Measurements from ENCODE around the gene HOXB3. TPM values are rescaled to one million over a fixed set of nuclear protein-coding genes. Genes with fewer than 3 reads are reported as not detected.

The HOXB3 gene
- total RNA-seq, 1 donor from 2014 or later, result 2.5 TPM

DNA sequence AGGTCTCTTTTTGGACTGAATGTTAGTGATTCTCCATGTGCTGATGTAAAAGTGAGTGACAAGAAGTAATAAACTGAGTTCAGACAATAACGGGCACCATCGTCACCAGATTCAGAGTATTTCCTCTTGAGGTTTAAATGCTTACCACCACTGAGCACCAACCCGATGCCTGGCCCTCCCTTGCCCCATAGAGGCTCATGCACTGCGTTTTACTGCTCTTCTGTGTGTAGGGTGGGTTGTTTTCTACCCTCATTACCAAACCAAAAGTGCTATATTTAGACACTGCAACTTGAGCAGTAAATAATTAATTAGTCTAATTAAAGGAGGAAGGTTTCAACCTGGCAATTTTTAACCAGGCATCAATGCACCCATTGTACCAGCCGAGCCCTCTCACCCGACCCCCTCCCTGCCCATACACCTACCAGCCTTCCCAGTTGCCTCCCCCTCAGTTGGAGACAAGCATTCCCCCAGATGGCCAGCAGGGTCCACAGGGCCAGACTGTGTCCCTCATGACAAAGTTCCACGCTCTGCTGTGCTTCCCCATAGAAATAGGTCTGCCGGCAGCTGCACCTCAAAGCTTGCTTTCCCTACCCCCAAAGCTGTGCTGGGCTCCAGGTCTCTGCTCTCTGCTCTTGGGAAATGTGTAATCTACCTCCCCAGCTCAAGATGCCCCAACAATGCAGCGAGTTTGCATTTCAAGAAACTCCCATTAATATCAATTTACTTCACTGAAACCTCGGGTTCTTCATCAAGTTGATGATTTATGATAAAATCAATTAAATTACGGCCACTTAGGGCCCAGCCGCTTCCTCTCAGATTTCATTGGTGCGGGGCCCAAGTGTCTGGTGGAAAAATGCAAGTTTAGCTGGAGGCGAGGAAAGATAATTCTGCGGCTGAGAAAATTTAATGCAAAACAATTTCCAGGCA is 27.9 kb downstream of the HOXB3 start:
- Mint-ChIP-seq H3K9me3 (no peaks in the 10 kb centered on the region), H3K4me3 (no peak overlapping the region), H3K36me3 (ENCODE audit: low read depth) (peaks cover 8% of the 10 kb centered on the region), H3K27ac (no peak overlapping the region), H3K27me3 (ENCODE audit: insufficient read depth) (peaks cover 14% of the 10 kb centered on the region), H3K4me1 (ENCODE audit: low read depth) (peaks cover 7% of the 10 kb centered on the region)
- intact Hi-C loops (cut with micrococcal nuclease), result no loop called here
- DNase-seq (ENCODE audit: low spot score), result no peak

DNA sequence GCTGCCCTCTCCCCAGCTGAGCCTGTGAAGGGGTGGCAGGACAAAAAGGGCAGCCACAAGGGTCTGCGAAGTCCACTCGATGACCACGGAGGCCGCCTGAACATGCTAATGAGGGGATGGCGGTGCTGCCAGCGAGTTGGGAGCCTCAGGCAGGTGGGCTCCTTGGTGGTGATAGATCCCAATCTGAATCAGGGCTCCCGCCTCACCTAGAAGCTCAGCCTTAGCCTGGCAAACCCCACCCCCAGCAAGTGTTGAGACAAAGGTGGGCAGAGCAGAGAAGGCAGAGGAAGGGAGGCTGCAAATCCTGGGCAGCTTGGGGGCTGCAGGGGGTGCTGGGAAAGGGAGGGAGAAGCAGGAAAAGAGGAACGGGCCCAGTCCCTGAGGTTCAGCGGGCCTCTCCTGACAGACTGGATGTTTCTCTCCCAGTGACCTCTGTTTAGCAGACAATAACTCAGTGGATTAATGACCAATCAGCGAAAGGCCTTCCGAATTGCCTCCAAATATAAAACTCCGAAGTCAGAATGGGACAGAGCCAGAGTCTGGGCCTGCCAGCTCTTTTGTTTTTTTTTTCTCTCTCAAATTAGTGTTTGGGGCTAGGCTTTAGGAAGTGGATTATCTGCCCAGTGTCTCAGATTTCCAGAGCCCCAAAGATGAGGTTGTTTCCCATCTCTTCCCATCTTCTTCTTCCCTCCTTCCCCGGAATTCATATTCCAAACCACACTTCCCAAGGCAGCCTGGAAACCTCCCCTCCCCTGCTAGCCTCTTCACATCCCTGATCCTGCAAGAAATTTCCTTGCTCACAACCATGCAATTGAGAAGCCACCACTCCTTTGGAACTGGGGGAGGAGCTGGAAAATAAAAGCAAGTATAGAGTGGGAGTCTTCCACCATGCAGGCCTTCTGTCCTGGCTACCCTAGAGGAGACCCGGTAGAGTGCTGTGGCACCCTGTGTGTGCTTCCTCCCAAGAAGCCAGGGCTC is 29.9 kb downstream of the HOXB3 start:
- Mint-ChIP-seq H3K36me3 (ENCODE audit: low read depth) (peaks cover 14% of the 10 kb centered on the region), H3K9me3 (no peaks in the 10 kb centered on the region), H3K27ac (no peak overlapping the region), H3K27me3 (ENCODE audit: insufficient read depth) (peaks cover 27% of the 10 kb centered on the region), H3K4me1 (ENCODE audit: low read depth) (peaks cover 16% of the 10 kb centered on the region), H3K4me3 (no peak overlapping the region)
- no peak for DNase-seq (ENCODE audit: low spot score)
- intact Hi-C loops (cut with micrococcal nuclease), result no loop called here

DNA sequence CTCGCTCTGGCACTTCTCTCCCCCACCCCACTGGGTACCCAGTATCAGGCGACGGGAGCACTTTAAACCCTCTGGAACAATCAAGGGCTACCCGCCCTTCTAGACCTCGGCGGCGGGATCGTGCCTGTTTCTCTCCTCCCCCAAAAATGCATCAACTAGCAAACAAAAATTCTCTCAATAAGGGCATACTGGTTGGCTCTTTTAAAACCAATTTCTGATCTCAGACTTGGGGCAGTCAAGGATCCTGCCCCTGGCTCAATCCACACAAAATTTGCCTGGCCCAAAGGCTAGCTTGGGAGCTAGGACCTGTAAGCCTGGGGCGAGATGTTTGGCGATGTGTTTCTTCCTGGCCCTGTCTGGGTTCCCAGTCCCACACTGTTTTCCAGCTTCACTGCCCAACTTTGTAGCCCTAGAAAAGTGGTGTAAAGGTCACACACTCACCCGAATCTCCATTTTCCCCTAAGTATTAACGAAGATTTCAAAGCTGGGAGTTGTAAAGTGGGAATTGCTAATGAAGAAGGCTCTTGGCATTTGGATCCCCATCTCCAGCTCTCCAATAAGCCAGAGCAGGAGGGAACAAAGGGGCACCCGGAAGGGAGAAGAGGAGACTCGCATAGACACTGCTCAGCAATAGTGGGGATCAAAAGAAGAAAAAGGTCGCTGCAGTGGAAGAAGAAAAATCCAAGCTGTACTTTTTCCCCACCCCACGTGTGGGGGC is 30.8 kb downstream of the HOXB3 start:
- no peak overlapping the region for H3K27ac Mint-ChIP-seq
- no peak for DNase-seq (ENCODE audit: low spot score)
- no peak overlapping the region for H3K4me3 Mint-ChIP-seq
- H3K9me3 Mint-ChIP-seq, result no peaks in the 10 kb centered on the region
- intact Hi-C loops (cut with micrococcal nuclease), result no loop called here
- H3K27me3 Mint-ChIP-seq (ENCODE audit: insufficient read depth), result peaks cover 27% of the 10 kb centered on the region
- peaks cover 19% of the 10 kb centered on the region for H3K4me1 Mint-ChIP-seq (ENCODE audit: low read depth)
- H3K36me3 Mint-ChIP-seq (ENCODE audit: low read depth), result peaks cover 11% of the 10 kb centered on the region

DNA sequence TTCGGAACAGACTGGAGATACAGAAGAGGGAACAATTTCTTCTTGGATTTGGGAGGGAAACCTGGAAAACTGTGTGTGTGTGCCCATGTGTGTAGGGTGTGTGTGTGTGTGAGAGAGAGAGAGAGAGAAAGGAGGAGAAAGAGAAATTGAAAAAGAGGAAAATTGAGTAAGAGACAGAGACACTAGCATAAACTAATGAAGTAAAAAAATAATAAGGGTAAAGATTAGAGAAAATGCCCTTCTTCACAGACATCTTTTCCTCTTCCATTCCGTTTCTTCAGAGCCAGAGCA is 31.3 kb downstream of the HOXB3 start:
- Mint-ChIP-seq H3K27me3 (ENCODE audit: insufficient read depth) (peaks cover 27% of the 10 kb centered on the region), H3K9me3 (no peaks in the 10 kb centered on the region), H3K36me3 (ENCODE audit: low read depth) (peaks cover 11% of the 10 kb centered on the region), H3K4me3 (no peak overlapping the region), H3K4me1 (ENCODE audit: low read depth) (peaks cover 19% of the 10 kb centered on the region), H3K27ac (no peak overlapping the region)
- intact Hi-C loops (cut with micrococcal nuclease), result no loop called here
- no peak for DNase-seq (ENCODE audit: low spot score)

DNA sequence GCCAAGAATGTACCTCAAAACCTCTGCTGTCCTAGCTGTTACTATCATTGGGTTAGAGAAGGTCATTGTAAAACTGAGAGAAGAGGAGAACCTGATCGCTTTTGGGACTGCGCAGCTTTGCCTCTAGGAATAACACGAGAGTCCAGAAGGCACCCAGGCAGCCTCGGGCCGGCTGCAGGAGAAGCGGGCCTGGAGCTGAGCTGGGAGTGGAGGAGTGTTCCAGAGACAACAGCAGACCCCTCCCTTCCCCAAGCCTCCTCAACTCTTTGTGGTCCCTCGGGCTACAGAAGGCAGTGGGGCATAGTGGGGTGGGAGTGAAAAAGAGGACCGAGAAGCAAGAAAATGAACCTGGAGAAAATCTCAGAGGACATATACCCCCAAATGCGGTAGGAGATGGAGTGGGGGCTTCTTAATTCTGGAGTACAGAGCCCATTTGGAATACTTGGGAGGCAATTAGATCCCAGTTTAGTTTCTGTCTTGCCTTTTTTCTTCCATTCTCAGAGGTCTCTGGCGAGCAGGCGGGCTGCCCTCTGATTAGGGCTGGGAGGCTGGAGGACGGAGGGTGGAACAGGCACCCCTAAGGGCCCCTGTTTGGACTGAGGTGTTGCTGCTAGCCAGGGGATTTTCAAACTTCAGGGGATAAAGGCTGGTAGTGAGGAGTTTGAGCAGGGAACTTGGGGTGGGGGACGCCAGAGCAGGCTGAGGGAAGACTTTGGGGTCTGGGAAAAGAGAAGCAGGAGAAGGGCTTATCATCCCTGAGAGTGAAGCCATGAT is 31.8 kb downstream of the HOXB3 start:
- Mint-ChIP-seq H3K27ac (no peak overlapping the region), H3K9me3 (no peaks in the 10 kb centered on the region), H3K4me1 (ENCODE audit: low read depth) (peaks cover 19% of the 10 kb centered on the region), H3K36me3 (ENCODE audit: low read depth) (peaks cover 11% of the 10 kb centered on the region), H3K27me3 (ENCODE audit: insufficient read depth) (peaks cover 27% of the 10 kb centered on the region), H3K4me3 (no peak overlapping the region)
- intact Hi-C loops (cut with micrococcal nuclease), result no loop called here
- no peak for DNase-seq (ENCODE audit: low spot score)

DNA sequence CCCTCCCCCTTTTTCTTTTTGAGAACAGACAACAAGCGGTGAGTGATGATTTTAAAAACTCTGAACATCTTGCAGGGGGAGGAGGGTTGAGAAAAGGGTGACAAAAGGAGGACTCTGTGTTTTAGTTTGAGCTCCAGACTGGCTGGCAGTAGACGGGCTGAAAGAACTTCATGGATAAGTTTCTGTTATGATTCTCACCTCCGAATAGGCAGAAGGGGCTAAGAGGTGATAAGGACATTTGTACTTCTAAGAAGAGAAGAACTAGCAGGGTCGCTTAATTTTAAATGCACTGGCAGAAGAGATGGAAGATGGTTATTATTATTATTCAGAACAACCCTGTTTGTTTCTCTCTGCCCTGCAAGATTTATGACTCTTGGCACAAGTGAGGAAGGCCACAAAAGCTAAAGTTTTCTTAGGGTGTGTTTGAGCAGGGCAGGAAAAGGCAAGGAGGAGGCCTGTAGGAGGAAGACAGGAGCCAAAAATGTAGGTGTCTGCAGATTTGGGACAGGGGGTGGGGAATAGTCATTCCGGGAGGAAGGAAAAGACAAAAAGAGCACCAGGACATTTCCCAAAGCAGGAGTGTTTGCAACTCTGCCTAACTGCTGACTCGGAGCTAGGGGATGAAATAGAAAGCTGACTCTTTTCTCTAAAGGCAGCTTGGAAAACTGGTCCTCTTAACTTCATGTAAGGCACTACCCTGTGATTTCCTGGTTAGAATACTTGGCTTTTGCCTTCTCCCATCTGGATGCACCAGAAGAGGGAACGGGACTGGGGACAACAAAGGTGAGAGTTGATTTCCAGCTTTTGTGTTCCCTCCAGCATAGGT is 33.3 kb downstream of the HOXB3 start:
- Mint-ChIP-seq H3K9me3 (no peaks in the 10 kb centered on the region), H3K27ac (no peak overlapping the region), H3K36me3 (ENCODE audit: low read depth) (peaks cover 12% of the 10 kb centered on the region), H3K4me1 (ENCODE audit: low read depth) (peaks cover 23% of the 10 kb centered on the region), H3K4me3 (no peak overlapping the region), H3K27me3 (ENCODE audit: insufficient read depth) (peaks cover 26% of the 10 kb centered on the region)
- intact Hi-C loops (cut with micrococcal nuclease), result no loop called here
- DNase-seq (ENCODE audit: low spot score), result no peak

DNA sequence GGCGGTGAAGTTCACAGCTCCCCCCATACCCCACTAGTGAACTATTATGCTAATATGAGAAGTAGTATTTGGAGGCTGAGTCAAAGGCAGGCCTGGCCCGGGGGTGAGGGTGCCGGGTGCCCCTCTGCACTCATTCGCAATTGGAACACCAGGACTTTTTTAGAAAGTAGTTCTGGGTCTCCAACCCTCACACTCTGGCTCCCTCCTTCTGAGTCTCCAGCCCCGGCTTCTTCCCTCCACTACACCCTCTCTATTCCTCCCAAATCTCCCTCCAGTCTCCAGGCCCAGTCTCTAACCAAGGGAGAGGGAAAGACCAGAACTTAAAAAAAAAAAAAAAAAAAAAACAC is 33.8 kb downstream of the HOXB3 start:
- H3K4me1 Mint-ChIP-seq (ENCODE audit: low read depth), result peaks cover 20% of the 10 kb centered on the region
- peaks cover 12% of the 10 kb centered on the region for H3K36me3 Mint-ChIP-seq (ENCODE audit: low read depth)
- no peaks in the 10 kb centered on the region for H3K9me3 Mint-ChIP-seq
- no peak overlapping the region for H3K4me3 Mint-ChIP-seq
- no peak overlapping the region for H3K27ac Mint-ChIP-seq
- peaks cover 26% of the 10 kb centered on the region for H3K27me3 Mint-ChIP-seq (ENCODE audit: insufficient read depth)
- intact Hi-C loops (cut with micrococcal nuclease), result no loop called here
- DNase-seq (ENCODE audit: low spot score), result no peak

DNA sequence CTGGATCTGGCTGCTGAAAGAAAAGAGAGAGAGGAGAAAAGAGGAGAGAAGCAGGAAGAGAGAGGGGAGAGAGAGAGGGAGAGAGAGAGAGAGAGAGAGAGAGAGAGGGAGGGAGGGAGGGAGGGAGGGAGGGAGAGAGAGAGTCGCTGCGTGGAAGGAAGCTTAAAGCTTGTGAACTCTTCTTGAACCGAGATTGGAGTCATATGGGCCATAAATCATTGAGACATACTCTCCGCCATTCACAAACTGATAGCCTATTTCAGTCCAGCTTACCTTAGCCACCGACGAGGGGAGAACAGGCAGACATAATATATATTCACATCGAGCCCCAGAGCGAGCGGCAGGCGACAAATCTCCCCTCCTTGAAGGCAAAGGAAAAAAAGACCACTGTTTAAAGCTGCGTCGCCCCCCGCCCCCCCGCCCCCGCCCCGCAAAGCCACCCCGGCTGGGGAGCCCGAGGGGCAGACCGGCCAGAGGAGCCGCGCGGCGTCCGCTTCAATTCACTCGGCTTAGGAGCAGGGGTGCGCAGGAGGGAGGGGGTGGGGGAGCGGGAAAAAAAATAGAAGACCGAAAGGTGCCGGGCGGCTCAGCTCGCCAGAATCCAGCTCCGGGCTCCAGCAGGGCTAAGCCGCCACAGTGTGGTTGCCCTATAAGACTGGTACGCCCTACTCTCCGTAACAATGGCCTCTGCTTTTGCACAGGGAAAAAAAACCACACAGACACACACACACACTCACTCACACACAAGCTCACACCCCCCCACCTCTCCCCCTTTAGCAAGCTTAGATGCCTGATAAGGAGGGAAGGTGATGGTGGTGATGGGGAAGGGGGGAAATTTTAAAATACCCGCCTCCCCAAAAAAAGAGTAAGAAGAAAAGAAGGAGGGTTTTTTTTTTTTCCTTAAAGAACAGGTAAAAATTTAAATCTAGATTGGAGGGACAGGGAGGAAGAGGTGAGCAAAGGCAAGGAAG is 34.5 kb downstream of the HOXB3 start:
- H3K4me3 Mint-ChIP-seq, result peak overlapping the region; percentile 77
- intact Hi-C loops (cut with micrococcal nuclease), result no loop called here
- peaks cover 17% of the 10 kb centered on the region for H3K4me1 Mint-ChIP-seq (ENCODE audit: low read depth)
- H3K9me3 Mint-ChIP-seq, result no peaks in the 10 kb centered on the region
- peaks cover 11% of the 10 kb centered on the region for H3K36me3 Mint-ChIP-seq (ENCODE audit: low read depth)
- peak overlapping the region; percentile 68 for H3K27ac Mint-ChIP-seq
- peaks cover 26% of the 10 kb centered on the region for H3K27me3 Mint-ChIP-seq (ENCODE audit: insufficient read depth)
- DNase-seq (ENCODE audit: low spot score), result no peak

DNA sequence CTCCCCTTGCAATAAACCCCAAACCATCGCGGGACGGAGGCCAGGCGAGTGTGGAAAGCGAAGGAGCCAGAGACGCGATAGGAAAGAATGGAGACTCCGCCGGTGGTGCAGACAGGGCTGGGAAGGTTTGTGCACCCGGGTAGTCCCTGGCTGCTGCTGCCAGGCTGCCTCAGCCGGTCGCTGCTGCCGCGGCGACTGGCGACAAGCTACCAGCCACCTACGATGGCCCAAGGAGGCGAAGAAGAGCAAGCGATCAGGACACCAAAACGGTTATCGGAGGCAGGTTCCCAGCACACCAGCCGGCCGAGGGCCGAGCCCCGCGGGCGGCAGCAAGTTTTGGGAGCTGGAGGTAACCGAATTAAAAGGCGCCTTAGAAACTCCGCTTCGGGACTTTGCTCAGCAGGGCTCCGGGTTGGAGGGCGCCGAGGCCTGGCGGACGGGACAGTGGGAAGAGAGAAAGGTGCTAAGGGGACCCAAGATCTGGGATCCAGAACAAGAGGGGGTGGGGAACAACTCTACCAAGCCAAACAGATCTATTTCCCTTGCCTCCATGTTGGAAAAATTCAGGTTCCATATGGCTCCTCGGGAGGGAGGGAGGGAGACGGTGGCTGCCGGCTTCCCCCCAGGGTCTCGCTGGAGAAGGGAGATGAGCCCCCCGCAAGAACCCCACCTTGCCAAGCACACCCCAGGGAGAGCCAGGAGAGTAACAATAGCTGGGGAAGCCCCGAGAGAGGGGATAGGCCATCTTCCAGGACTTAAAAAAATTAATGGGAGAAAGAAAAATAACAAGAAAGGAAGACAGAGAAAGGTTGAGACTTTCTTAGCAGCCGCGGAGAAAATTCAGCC is 35.4 kb downstream of the HOXB3 start:
- peaks cover 15% of the 10 kb centered on the region for H3K36me3 Mint-ChIP-seq (ENCODE audit: low read depth)
- no peak overlapping the region for H3K27ac Mint-ChIP-seq
- intact Hi-C loops (cut with micrococcal nuclease), result no loop called here
- peaks cover 26% of the 10 kb centered on the region for H3K27me3 Mint-ChIP-seq (ENCODE audit: insufficient read depth)
- peak overlapping the region; percentile 77 for H3K4me3 Mint-ChIP-seq
- no peaks in the 10 kb centered on the region for H3K9me3 Mint-ChIP-seq
- peaks cover 23% of the 10 kb centered on the region for H3K4me1 Mint-ChIP-seq (ENCODE audit: low read depth)
- no peak for DNase-seq (ENCODE audit: low spot score)

DNA sequence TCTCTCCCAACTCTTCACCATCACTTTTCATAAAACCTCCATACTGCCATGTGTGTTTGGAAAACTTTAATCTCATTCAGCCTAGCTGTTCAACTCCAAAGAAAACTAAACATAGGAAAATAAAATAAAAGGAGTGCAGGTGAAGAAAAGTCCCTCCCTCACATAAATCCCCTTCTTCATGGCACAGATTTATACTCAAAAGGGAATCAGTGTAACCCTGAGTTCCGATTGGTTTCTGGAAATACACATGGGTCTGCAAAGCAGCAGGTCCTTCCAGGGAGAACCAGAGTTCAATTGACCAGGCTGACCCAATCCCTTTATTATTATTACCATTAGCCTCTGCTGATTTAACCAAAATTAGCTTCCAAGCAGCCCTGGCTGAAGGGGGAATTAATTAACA is 36.2 kb downstream of the HOXB3 start:
- Mint-ChIP-seq H3K4me1 (ENCODE audit: low read depth) (peaks cover 23% of the 10 kb centered on the region), H3K36me3 (ENCODE audit: low read depth) (peaks cover 16% of the 10 kb centered on the region), H3K4me3 (no peak overlapping the region), H3K9me3 (no peaks in the 10 kb centered on the region), H3K27ac (no peak overlapping the region), H3K27me3 (ENCODE audit: insufficient read depth) (peaks cover 26% of the 10 kb centered on the region)
- intact Hi-C loops (cut with micrococcal nuclease), result no loop called here
- no peak for DNase-seq (ENCODE audit: low spot score)

Data from activated T-helper 1 cell treated with anti-CD3 and anti-CD28 coated beads, Interleukin-12 subunit alpha, Interleukin-12 subunit beta, Interleukin-2, Interleukin-4 antibody, amounts not matched to agents 30 ng/mL and 10 ng/mL and 1 ng/mL, durations not matched to agents 14 hours and 24 hours and 36 hours (primary cell).